ENCODE data around the gene COPG1.

The COPG1 gene

DNA sequence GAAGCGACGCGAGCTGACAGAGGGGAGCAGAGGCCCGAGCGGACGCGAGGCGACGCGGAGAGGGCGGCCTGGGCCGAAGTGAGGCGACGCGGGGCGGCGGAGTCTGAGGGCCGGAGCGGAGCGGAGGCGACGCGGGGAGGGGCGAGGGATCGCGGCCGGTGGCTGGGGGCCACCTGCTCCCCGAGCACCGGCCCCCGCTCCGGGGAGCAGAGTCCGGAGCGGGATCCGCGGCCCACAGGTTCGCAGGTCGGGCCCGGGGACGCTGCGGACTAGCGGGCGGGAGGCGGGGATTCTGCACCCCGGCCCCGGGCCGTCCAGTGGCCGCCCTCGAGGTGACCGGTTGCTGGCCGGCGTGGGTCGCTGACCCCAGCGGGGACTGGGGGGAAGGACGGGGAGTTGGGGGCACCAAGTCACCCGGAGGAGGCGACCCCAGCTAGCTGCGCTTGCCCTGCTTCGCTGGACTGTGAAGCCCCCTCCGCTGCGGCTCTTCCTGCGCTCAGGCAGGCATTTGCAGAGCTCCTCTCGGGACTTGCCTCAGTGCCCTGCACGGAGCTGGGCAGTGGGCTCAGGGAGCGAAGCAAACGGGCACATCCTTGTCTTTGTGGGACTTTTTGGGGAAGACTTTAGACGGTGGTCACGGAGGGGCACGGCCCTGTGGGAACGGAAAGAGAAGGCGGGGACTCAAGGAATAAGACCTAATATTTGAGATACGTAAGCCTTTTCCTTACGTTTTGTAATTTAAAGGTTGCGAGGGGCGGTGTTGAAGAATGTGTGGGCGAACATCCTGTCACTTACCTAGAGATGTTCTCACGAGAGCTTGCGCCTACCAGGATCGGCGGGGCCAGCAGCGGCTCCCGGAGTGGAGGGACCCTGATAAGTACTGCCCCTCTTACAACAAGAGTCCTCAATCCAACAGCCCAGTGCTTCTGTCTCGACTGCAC, 29.8 kb downstream of the COPG1 start:
- peak overlapping the region; percentile 71 for H3K27ac ChIP-seq
- peak overlapping the region; percentile 77 for H3K4me2 ChIP-seq (ENCODE audit: low read length)
- TF ChIP-seq, protein P1, sequence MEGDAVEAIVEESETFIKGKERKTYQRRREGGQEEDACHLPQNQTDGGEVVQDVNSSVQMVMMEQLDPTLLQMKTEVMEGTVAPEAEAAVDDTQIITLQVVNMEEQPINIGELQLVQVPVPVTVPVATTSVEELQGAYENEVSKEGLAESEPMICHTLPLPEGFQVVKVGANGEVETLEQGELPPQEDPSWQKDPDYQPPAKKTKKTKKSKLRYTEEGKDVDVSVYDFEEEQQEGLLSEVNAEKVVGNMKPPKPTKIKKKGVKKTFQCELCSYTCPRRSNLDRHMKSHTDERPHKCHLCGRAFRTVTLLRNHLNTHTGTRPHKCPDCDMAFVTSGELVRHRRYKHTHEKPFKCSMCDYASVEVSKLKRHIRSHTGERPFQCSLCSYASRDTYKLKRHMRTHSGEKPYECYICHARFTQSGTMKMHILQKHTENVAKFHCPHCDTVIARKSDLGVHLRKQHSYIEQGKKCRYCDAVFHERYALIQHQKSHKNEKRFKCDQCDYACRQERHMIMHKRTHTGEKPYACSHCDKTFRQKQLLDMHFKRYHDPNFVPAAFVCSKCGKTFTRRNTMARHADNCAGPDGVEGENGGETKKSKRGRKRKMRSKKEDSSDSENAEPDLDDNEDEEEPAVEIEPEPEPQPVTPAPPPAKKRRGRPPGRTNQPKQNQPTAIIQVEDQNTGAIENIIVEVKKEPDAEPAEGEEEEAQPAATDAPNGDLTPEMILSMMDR (IDR thresholded peaks at IDR 0.05) = no peak
- H3K9ac ChIP-seq = peak overlapping the region; percentile 78
- H3K79me2 ChIP-seq = peaks cover 11% of the 10 kb centered on the region
- H3K4me1 ChIP-seq = no peaks in the 10 kb centered on the region
- H3K27me3 ChIP-seq (ENCODE audit: control insufficient read depth, insufficient read depth, low read length) = no peaks in the 10 kb centered on the region
- peak overlapping the region; percentile 68 for H3K4me3 ChIP-seq (ENCODE audit: low read depth, low read length)
- H2AFZ ChIP-seq = peak overlapping the region; percentile 69
- H3K9me3 ChIP-seq (ENCODE audit: control insufficient read depth, low read length) = no peaks in the 10 kb centered on the region
- no peaks in the 10 kb centered on the region for H3K36me3 ChIP-seq (ENCODE audit: control insufficient read depth, insufficient read depth, low read length)

DNA sequence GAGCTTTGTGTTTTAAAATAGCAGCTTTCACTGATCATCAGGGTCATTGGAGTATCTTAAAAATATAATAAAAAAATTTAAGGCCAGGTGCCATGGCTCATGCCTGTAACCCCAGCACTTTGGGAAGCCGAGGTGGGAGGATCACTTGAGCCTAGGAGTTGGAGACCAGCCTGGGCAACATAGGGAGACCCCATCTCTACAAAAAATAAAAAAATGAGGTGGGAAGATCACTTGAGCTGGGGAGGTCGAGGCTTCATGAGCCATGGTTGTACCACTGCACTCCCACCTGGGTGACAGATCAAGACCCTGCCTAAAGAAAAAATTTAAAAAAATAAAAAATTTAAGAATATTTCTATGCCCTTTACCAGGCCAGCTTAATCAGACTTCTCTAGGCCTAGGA, 30.8 kb downstream of the COPG1 start:
- H3K27ac ChIP-seq = no peak overlapping the region
- no peaks in the 10 kb centered on the region for H3K4me1 ChIP-seq
- TF ChIP-seq, protein P1 (IDR thresholded peaks at IDR 0.05) = no peak
- H3K27me3 ChIP-seq (ENCODE audit: control insufficient read depth, insufficient read depth, low read length) = no peaks in the 10 kb centered on the region
- peaks cover 11% of the 10 kb centered on the region for H3K79me2 ChIP-seq
- peak overlapping the region; percentile 68 for H3K4me3 ChIP-seq (ENCODE audit: low read depth, low read length)
- no peak overlapping the region for H3K4me2 ChIP-seq (ENCODE audit: low read length)
- no peak overlapping the region for H3K9ac ChIP-seq
- no peak overlapping the region for H2AFZ ChIP-seq
- H3K36me3 ChIP-seq (ENCODE audit: control insufficient read depth, insufficient read depth, low read length) = no peaks in the 10 kb centered on the region
- H3K9me3 ChIP-seq (ENCODE audit: control insufficient read depth, low read length) = no peaks in the 10 kb centered on the region

DNA sequence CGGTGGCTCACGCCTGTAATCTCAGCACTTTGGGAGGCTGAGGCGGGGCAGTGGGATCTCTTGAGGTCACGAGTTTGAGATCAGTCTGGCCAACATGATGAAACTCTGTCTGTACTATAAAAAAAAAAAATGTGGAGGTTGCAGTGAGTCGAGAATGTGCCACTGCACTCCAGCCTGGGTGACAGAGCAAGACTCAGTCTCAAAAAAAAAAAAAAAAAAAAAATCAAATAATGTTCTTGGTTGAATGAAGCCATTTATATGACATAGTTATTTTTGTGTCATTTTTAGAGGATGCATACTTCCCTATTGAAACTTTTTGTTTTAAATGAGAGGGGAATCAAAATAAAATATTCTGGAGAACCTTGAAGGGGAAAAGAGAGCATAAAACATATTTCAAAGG, 32.3 kb downstream of the COPG1 start:
- Histone ChIP-seq H3K79me2 (peaks cover 14% of the 10 kb centered on the region), H3K27ac (no peak overlapping the region), H3K4me1 (no peaks in the 10 kb centered on the region), H3K36me3 (ENCODE audit: control insufficient read depth, insufficient read depth, low read length) (no peaks in the 10 kb centered on the region), H3K4me2 (ENCODE audit: low read length) (no peak overlapping the region), H2AFZ (no peak overlapping the region), H3K9ac (no peak overlapping the region), H3K27me3 (ENCODE audit: control insufficient read depth, insufficient read depth, low read length) (no peaks in the 10 kb centered on the region), H3K4me3 (ENCODE audit: low read depth, low read length) (no peak overlapping the region), H3K9me3 (ENCODE audit: control insufficient read depth, low read length) (no peaks in the 10 kb centered on the region)
- TF ChIP-seq, protein P1 (IDR thresholded peaks at IDR 0.05) = no peak

DNA sequence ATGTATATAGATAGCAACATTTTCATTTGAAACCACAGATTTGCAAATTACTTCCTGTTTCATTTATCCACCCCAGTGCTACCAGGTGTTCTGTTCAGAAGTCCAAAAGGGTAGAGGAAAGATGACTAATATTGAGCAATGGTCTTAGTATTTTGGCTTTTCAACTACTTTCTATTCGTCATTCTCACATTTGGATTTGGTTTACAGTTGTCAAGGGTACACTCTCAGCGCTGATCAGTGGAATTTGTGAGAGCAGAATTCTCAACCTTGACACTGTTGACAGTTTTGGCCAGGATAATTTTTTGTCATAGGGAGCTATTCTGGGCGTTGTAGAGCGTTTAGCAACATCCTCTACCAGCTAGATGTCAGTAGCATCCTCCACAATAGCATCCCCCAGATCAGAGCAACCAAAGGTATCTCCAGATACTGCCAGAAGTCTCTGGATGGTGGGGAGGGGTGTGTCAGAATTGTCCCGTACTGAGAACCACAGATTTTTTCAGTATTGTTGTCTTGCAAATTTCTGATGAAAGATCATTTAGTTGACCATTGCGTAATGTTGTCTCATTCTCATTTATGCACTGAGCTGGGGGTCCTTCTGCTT, 33.4 kb downstream of the COPG1 start:
- H3K4me3 ChIP-seq (ENCODE audit: low read depth, low read length) = no peak overlapping the region
- H3K4me2 ChIP-seq (ENCODE audit: low read length) = no peak overlapping the region
- H3K79me2 ChIP-seq = peaks cover 13% of the 10 kb centered on the region
- TF ChIP-seq, protein P1 (IDR thresholded peaks at IDR 0.05) = no peak
- H3K9ac ChIP-seq = no peak overlapping the region
- H3K27ac ChIP-seq = no peak overlapping the region
- H3K36me3 ChIP-seq (ENCODE audit: control insufficient read depth, insufficient read depth, low read length) = no peaks in the 10 kb centered on the region
- no peak overlapping the region for H2AFZ ChIP-seq
- H3K27me3 ChIP-seq (ENCODE audit: control insufficient read depth, insufficient read depth, low read length) = no peaks in the 10 kb centered on the region
- H3K9me3 ChIP-seq (ENCODE audit: control insufficient read depth, low read length) = no peaks in the 10 kb centered on the region
- no peaks in the 10 kb centered on the region for H3K4me1 ChIP-seq
